ENCODE results near the gene PA2G4.
A peak's percentile ranks its signal among the peaks of the same experiment; 100 is the strongest.

Gene PA2G4

DNA sequence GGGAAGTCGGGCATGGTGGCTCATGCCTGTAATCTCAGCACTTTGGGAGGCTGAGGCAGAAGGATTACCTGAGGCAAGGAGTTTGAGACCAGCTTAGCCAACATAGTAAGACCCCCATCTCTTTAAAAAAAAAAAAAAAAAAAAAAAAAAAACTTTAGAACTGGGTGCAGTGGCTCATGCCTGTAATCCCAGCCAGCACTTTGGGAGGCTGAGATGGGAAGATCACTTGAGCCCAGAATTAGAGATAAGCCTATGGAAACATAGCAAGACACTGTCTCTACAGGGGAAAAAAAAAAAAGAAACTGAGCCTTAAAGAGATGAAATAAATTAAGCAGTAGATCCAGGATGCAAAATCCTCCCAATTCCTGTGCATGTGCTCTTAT lies 1.7 kb upstream of the PA2G4 start:
- Histone ChIP-seq H3K9me3 (no peaks in the 10 kb centered on the region), H3K27ac (no peak overlapping the region), H3K4me1 (peaks cover 0 to 23% (median 21%) of the 10 kb centered on the region in 4 donors), H3K36me3 (peaks cover 9 to 17% (median 11%) of the 10 kb centered on the region in 3 donors), H3K27me3 (no peaks in the 10 kb centered on the region), H3K4me3 (no peak overlapping the region)
- intact Hi-C loops (cut with DNase I; ENCODE audit: low total_unique reads) = loop anchor here (10.0 kb wide), 1 partner anchor 108 kb away; the partner anchor contains the start of gene SUOX
- no peak for DNase-seq
- TF ChIP-seq, protein P1, sequence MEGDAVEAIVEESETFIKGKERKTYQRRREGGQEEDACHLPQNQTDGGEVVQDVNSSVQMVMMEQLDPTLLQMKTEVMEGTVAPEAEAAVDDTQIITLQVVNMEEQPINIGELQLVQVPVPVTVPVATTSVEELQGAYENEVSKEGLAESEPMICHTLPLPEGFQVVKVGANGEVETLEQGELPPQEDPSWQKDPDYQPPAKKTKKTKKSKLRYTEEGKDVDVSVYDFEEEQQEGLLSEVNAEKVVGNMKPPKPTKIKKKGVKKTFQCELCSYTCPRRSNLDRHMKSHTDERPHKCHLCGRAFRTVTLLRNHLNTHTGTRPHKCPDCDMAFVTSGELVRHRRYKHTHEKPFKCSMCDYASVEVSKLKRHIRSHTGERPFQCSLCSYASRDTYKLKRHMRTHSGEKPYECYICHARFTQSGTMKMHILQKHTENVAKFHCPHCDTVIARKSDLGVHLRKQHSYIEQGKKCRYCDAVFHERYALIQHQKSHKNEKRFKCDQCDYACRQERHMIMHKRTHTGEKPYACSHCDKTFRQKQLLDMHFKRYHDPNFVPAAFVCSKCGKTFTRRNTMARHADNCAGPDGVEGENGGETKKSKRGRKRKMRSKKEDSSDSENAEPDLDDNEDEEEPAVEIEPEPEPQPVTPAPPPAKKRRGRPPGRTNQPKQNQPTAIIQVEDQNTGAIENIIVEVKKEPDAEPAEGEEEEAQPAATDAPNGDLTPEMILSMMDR (IDR thresholded peaks at IDR 0.05) = no peak

DNA sequence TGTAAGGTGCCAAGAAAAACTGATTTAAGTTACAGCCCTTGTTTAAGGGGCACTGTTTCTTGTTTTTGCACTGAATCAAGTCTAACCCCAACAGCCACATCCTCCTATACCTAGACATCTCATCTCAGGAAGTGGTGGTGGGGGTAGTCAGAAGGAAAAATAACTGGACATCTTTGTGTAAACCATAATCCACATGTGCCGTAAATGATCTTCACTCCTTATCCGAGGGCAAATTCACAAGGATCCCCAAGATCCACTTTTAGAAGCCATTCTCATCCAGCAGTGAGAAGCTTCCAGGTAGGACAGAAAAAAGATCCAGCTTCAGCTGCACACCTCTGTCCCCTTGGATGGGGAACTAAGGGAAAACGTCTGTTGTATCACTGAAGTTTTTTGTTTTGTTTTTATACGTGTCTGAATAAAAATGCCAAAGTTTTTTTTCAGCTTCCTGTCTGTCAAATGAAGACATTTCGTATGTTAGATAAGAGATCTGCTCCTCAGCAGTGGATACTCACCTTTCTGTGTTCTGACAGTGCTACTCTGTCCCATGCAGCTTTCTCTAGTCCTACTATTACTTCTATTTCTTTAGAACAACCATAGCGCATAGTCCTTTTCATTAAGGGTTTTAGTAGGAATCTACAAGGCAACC lies 1.2 kb upstream of the PA2G4 start:
- intact Hi-C loops (cut with DNase I; ENCODE audit: low total_unique reads) = loop anchor here (10.0 kb wide), 1 partner anchor 108 kb away; the partner anchor contains the start of gene SUOX
- peaks cover 0 to 23% (median 21%) of the 10 kb centered on the region in 4 donors for H3K4me1 ChIP-seq
- peak overlapping the region; percentile 80 to 86 for H3K27ac ChIP-seq
- peak overlapping the region; percentile 62 to 70 for H3K4me3 ChIP-seq
- no peaks in the 10 kb centered on the region for H3K27me3 ChIP-seq
- no peak for DNase-seq
- TF ChIP-seq, protein P1 (IDR thresholded peaks at IDR 0.05) = no peak
- peaks cover 14 to 22% (median 16%) of the 10 kb centered on the region in 3 donors for H3K36me3 ChIP-seq
- H3K9me3 ChIP-seq = no peaks in the 10 kb centered on the region

DNA sequence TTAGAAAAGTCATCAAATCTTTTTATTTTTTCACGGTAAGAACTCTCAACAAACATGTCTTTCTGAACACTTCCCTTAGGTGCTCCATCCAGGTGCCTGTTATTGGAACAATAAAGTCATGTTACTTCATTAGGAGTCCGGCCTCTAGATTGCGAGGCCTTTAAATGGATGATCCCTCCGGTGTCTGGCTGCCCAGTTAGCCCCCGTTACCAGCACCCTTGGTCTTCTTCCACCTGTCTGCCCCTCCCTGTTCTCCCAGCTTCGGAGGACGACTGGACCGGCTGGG lies 593 bp upstream of the PA2G4 start:
- intact Hi-C loops (cut with DNase I; ENCODE audit: low total_unique reads) = loop anchor here (10.0 kb wide), 1 partner anchor 109 kb away; the partner anchor contains the start of gene SUOX
- H3K4me3 ChIP-seq = peak overlapping the region; percentile 62 to 70
- no peaks in the 10 kb centered on the region for H3K27me3 ChIP-seq
- peak overlapping the region; percentile 80 to 86 for H3K27ac ChIP-seq
- DNase-seq = no peak
- peaks cover 20 to 28% (median 22%) of the 10 kb centered on the region in 3 donors for H3K36me3 ChIP-seq
- TF ChIP-seq, protein P1 (IDR thresholded peaks at IDR 0.05) = no peak
- peaks cover 0 to 23% (median 21%) of the 10 kb centered on the region in 4 donors for H3K4me1 ChIP-seq
- no peaks in the 10 kb centered on the region for H3K9me3 ChIP-seq

DNA sequence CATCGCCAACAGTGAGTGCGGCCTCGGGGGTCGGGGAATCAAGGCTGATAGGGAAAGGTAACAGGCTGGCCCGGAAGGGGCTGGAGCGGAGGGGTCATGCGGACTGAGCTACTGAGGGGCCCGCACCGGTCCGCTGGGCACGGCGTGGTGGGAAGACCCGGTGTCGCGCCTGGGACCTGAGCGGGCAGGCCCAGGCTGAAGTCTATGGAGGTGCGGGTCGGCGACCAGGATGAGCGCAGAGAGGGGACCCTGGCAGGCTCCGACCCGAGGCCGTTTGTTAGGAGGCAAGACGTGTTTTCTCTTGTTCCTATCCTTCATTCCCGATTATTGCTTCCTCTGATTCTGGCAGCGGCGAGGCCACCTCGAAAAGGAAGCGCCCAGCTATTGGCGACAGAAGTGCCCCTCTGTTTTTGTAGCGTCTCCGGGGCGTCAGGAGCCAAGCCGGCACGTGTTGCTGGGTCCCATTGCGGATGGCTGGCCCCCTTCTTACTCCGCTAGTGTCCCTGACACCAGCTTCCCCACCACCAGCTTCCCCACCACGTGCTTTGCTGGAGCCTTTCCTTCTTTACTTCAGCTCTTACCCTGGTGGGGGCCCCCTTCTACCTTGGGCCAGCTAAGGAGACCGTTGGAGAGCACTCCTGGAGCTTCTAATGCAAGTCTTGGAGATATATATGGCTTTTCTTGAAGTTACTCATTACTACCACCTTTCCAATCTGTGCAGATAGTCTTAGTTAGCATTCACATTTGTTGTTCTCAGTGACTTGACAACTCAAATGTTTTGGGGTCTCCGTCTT lies 653 bp downstream of the PA2G4 start:
- no peaks in the 10 kb centered on the region for H3K27me3 ChIP-seq
- H3K9me3 ChIP-seq = no peaks in the 10 kb centered on the region
- H3K36me3 ChIP-seq = peaks cover 32 to 36% (median 34%) of the 10 kb centered on the region in 3 donors
- H3K4me3 ChIP-seq = peak overlapping the region; percentile 62 to 70
- intact Hi-C loops (cut with DNase I; ENCODE audit: low total_unique reads) = loop anchor here (10.0 kb wide), 1 partner anchor 110 kb away; the partner anchor contains the start of gene SUOX
- TF ChIP-seq, protein P1 (IDR thresholded peaks at IDR 0.05) = no peak
- H3K27ac ChIP-seq = peak overlapping the region; percentile 80 to 86
- no peak for DNase-seq
- peaks cover 0 to 23% (median 21%) of the 10 kb centered on the region in 4 donors for H3K4me1 ChIP-seq

DNA sequence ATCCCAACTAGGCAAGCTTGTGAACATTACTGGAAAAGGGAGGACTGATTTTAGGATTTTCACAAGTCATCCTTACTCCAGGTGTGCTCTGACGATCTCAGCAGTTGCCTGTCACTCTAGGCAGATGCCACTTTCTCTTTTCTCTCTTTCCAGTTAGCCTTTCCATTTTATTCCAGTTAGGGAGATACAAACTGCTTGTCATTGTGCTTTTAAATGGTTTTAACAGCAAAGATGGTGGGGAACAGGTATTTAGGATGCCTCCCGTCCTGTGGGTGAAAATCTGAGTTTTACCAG lies 1.2 kb downstream of the PA2G4 start:
- H3K4me1 ChIP-seq = peaks cover 0 to 23% (median 21%) of the 10 kb centered on the region in 4 donors
- H3K27ac ChIP-seq = peak overlapping the region in 1 of 2 donors; percentile 80
- TF ChIP-seq, protein P1 (IDR thresholded peaks at IDR 0.05) = no peak
- peaks cover 38 to 42% (median 40%) of the 10 kb centered on the region in 3 donors for H3K36me3 ChIP-seq
- no peak for DNase-seq
- intact Hi-C loops (cut with DNase I; ENCODE audit: low total_unique reads) = loop anchor here (10.0 kb wide), 1 partner anchor 111 kb away; the partner anchor contains the start of gene SUOX
- no peaks in the 10 kb centered on the region for H3K9me3 ChIP-seq
- peak overlapping the region; percentile 62 to 70 for H3K4me3 ChIP-seq
- H3K27me3 ChIP-seq = no peaks in the 10 kb centered on the region

All from tibial artery (tissue), 4 donors.